K562 (cell line): Measurements from ENCODE around the gene CRIM1. TPM values are rescaled to one million over a fixed set of nuclear protein-coding genes. Genes with fewer than 3 reads are reported as not detected.

Experiments
- ATAC-seq: fragments of 200-7000 bp; cut with Tn5 transposase; 3 replicates; pipeline ENCODE4 v1.9.1; 2020; ENCODE audit warnings: moderate library complexity
- BruUV-seq: library from RNA; stranded (reverse); fragments of 400-500 nt; replicated peaks from 2 replicates; lab custom pipeline; 2021; lab: Mats Ljungman, UMichigan
- CTCF ChIA-PET: fragments of 300-600 bp; formaldehyde crosslinking; extraction: SDS; loops from one replicate; lab custom pipeline; 2021; ENCODE audit warnings: low intra/inter-chr PET ratio; lab: Yijun Ruan, JAX
- POLR2A ChIA-PET: fragments of 300-600, 350-650 bp; sonication (Branson Sonifier 250); formaldehyde crosslinking; extraction: SDS; loops from one replicate; lab custom pipeline; 2021; ENCODE audit warnings: antibody characterized with exemption, inconsistent platforms; lab: Yijun Ruan, JAX
- DNase-seq, 4 experiments: peaks; one replicate each; pipeline versions ENCODE4 v3.0.0 to v3.0.0-alpha.2; 2011 to 2018; ENCODE audit warnings: low spot score in 3 of 4, mixed read lengths in 3 of 4; ENCODE audit errors: extremely low read depth in 1 of 4
- FAIRE-seq: peaks from 2 replicates; lab custom pipeline; 2011; peaks lifted over from hg19 to GRCh38; lab: Jason Lieb, UNC
- H2AFZ ChIP-seq: 2 replicates; pipeline ENCODE4 v1.6.0; 2011; ENCODE audit warnings: low read depth, low read length, control low read depth, inconsistent platforms
- H3K27ac ChIP-seq: fragments of 200-600 bp; 3 replicates; pipeline ENCODE4 v1.8.0; 2011; ENCODE audit warnings: low read depth, mild to moderate bottlenecking, control low read depth, inconsistent platforms, low read length, moderate library complexity, mixed read lengths; ENCODE audit errors: extremely low read depth
- H3K27me3 ChIP-seq, 2 experiments: fragments of 300-600 bp in 1 of 2; 2 replicates in 1 of 2; 3 replicates in 1 of 2; pipeline versions ENCODE4 v1.6.0 to v1.8.0; 2011; ENCODE audit warnings: inconsistent platforms in 2 of 2, low read length in 2 of 2, mild to moderate bottlenecking in 1 of 2, mixed read lengths in 1 of 2, moderate library complexity in 1 of 2; ENCODE audit not compliant: control insufficient read depth in 2 of 2, insufficient read depth in 2 of 2
- H3K36me3 ChIP-seq: fragments of 300-600 bp; 3 replicates; pipeline ENCODE4 v1.8.0; 2011; ENCODE audit warnings: mild to moderate bottlenecking, low read length, inconsistent platforms; ENCODE audit not compliant: control insufficient read depth, insufficient read depth
- H3K4me1 ChIP-seq, 2 experiments: fragments of 200-600 bp in 1 of 2; replicated peaks in 1 of 2; 2 replicates in 1 of 2; 3 replicates in 1 of 2; pipeline versions ENCODE4 v1.5.1 to v1.8.0; 2011; ENCODE audit warnings: inconsistent platforms in 2 of 2, low read length in 2 of 2, mild to moderate bottlenecking in 1 of 2, mixed read lengths in 1 of 2, moderate library complexity in 1 of 2; ENCODE audit not compliant: control insufficient read depth in 2 of 2, insufficient read depth in 2 of 2
- H3K4me2 ChIP-seq: 2 replicates; pipeline ENCODE4 v1.6.1; 2011; ENCODE audit warnings: low read length, control low read depth, inconsistent platforms, mixed read lengths; ENCODE audit not compliant: insufficient read depth
- H3K4me3 ChIP-seq: fragments of 200-600 bp; sonication (generic), shearing (Covaris generic); 2 replicates; pipeline ENCODE4 v1.5.1; 2016; ENCODE audit warnings: control low read depth, inconsistent platforms
- H3K79me2 ChIP-seq: fragments of 200-600 bp; 3 replicates; pipeline ENCODE4 v1.8.0; 2011; ENCODE audit warnings: low read length, inconsistent platforms; ENCODE audit not compliant: control insufficient read depth, insufficient read depth
- H3K9ac ChIP-seq, 2 experiments: 2 replicates each; pipeline versions ENCODE4 v1.6.0 to v1.6.1; 2011; ENCODE audit warnings: low read depth in 2 of 2, low read length in 2 of 2, control low read depth in 1 of 2, inconsistent platforms in 1 of 2, mild to moderate bottlenecking in 1 of 2, mixed read lengths in 1 of 2; ENCODE audit not compliant: insufficient read depth in 1 of 2
- H3K9me1 ChIP-seq: one replicate; pipeline ENCODE4 v1.6.0; 2011; ENCODE audit warnings: inconsistent platforms, mild to moderate bottlenecking, low read length, moderate library complexity; ENCODE audit not compliant: control insufficient read depth, insufficient read depth
- H3K9me3 ChIP-seq: replicated peaks from 2 replicates; pipeline ENCODE4 v1.5.1; 2011; ENCODE audit warnings: low read depth, low read length, inconsistent platforms; ENCODE audit not compliant: control insufficient read depth, insufficient read depth
- H4K20me1 ChIP-seq: replicated peaks from 2 replicates; pipeline ENCODE4 v1.6.1; 2011; ENCODE audit warnings: low read length, inconsistent platforms, mixed read lengths; ENCODE audit not compliant: control insufficient read depth, insufficient read depth
- ARNT ChIP-seq, 2 experiments: fragments of 450-650 bp; IDR thresholded peaks; 2 replicates each; pipeline ENCODE4 v1.6.1; 2016; ENCODE audit warnings: mild to moderate bottlenecking in 1 of 2
- DDX20 ChIP-seq: fragments of 450-650 bp; IDR thresholded peaks from 2 replicates; pipeline ENCODE4 v1.6.1; 2016; ENCODE audit warnings: missing genetic modification characterization, low read depth, mild to moderate bottlenecking, missing compliant biosample characterization, moderate library complexity
- E2F1 ChIP-seq: sonication (generic); formaldehyde crosslinking; IDR thresholded peaks from 2 replicates; pipeline ENCODE4 v1.8.1; 2023; ENCODE audit warnings: mild to moderate bottlenecking, missing genetic modification reagents, moderate library complexity
- ELF4 ChIP-seq: fragments of 450-650 bp; formaldehyde crosslinking; IDR thresholded peaks from 2 replicates; pipeline ENCODE4 v1.4.0; 2022; ENCODE audit warnings: missing genetic modification characterization
- MECOM ChIP-seq: fragments of 250-450 bp; sonication (Bioruptor Pico); IDR thresholded peaks from 2 replicates; pipeline ENCODE4 v1.8.0; 2022; ENCODE audit warnings: inconsistent platforms
- NCOA1 ChIP-seq: fragments of 450-650 bp; IDR thresholded peaks from 2 replicates; pipeline ENCODE4 v1.6.1; 2016; ENCODE audit warnings: low read depth
- NFE2L1 ChIP-seq: fragments of 450-650 bp; IDR thresholded peaks from 2 replicates; pipeline ENCODE4 v1.6.1; 2016; ENCODE audit warnings: missing genetic modification characterization, low read depth, mild to moderate bottlenecking, missing compliant biosample characterization, moderate library complexity, borderline replicate concordance
- RBBP5 ChIP-seq: fragments of 200-600 bp; sonication (generic); IDR thresholded peaks from 2 replicates; pipeline ENCODE4 v1.6.1; 2012; ENCODE audit warnings: borderline replicate concordance, mild to moderate bottlenecking, low read length, control low read depth, inconsistent platforms; ENCODE audit not compliant: insufficient read depth, poor library complexity, severe bottlenecking
- SOX6 ChIP-seq: fragments of 450-650 bp; IDR thresholded peaks from 2 replicates; pipeline ENCODE4 v1.6.1; 2014; ENCODE audit warnings: mild to moderate bottlenecking
- TGIF2 ChIP-seq: sonication (generic); formaldehyde crosslinking; IDR thresholded peaks from 2 replicates; pipeline ENCODE4 v1.8.1; 2022; ENCODE audit warnings: mild to moderate bottlenecking, missing genetic modification reagents, moderate library complexity
- WHSC1 ChIP-seq: IDR thresholded peaks from one replicate; pipeline ENCODE4 v1.6.1; 2012; ENCODE audit warnings: low read length, control low read depth, inconsistent platforms
- ZBTB9 ChIP-seq: fragments of 450-650 bp; formaldehyde crosslinking; IDR thresholded peaks from 2 replicates; pipeline ENCODE4 v1.4.0; 2020; ENCODE audit warnings: mild to moderate bottlenecking, moderate library complexity
- ZNF583 ChIP-seq: fragments of 250-450 bp; sonication (Bioruptor Pico); IDR thresholded peaks from 2 replicates; pipeline ENCODE4 v1.4.0; 2020
- ZNF785 ChIP-seq: fragments of 250-450 bp; sonication (Bioruptor Pico); IDR thresholded peaks from 2 replicates; pipeline ENCODE4 v1.4.0; 2020; ENCODE audit warnings: mild to moderate bottlenecking
- WGBS: fragments of 100-300 bp; shearing (Covaris generic); methylation state at CpG from one replicate; pipeline ENCODE4 v1.1.6; 2016; ENCODE audit warnings: low coverage, mixed read lengths; ENCODE audit not compliant: insufficient coverage; ENCODE audit errors: missing lambda C conversion rate; 5-methylcytosine and 5-hydroxymethylcytosine counted together
- in situ Hi-C: fragments of 300-500 bp; cut with MboI; formaldehyde crosslinking; loops from 4 replicates; pipeline ENCODE4 v1.15.0; 2018; ENCODE audit warnings: inconsistent platforms, mixed read lengths
- intact Hi-C: fragments of 100-400 bp; cut with micrococcal nuclease; formaldehyde crosslinking; loops from 2 replicates; pipeline ENCODE4 v1.14.2; 2022
- polyA plus RNA-seq, 8 experiments: library from polyadenylated mRNA; depleted of rRNA in 4 of 8; stranded (reverse) in 5 of 8; unstranded in 3 of 8; fragments of >200 nt; fragmentation: Nextera tagmentation in 2 of 8; fragmentation: Illumina TruSeq in 1 of 8; extraction: Ambion mirVana in 2 of 8; extraction: Trizol in 1 of 8; gene quantifications; 2 replicates each; pipeline versions ENCODE4 v1.2.1 to v1.2.3, GENCODE V29; 2011 to 2014; ENCODE audit warnings: inconsistent platforms in 1 of 8, missing spikeins in 1 of 8
- total RNA-seq, 7 experiments: library from RNA; depleted of rRNA in 6 of 7; stranded (reverse); fragments of >200 nt in 6 of 7; fragmentation: Illumina TruSeq in 2 of 7; extraction: Trizol in 2 of 7; gene quantifications; 2 replicates each; pipeline versions ENCODE4 v1.2.1 to v1.2.3, GENCODE V29; 2011 to 2021; ENCODE audit warnings: low replicate concordance in 1 of 7
- TF ChIP-seq, protein P1 (sequence below): sonication (generic); formaldehyde crosslinking; IDR thresholded peaks from 2 replicates; pipeline ENCODE4 v1.4.0; 2020; ENCODE audit warnings: mild to moderate bottlenecking, missing genetic modification reagents

Gene CRIM1
- total and polyA plus RNA-seq, 9 of the 15 experiments (the other 6 are each of a cell fraction or from before 2014, with no cell fraction given) = 0.01 to 0.36 (median 0.06) TPM; not detected in 1

- Histone ChIP-seq H3K9me1 (no peaks in the 10 kb centered on the region), H3K9ac (no peak overlapping the region), H3K79me2 (no peaks in the 10 kb centered on the region), H4K20me1 (no peaks in the 10 kb centered on the region), H3K27me3 (no peaks in the 10 kb centered on the region), H2AFZ (no peak overlapping the region), H3K27ac (no peak overlapping the region), H3K4me1 (no peaks in the 10 kb centered on the region; a peak in 1 of 5 replicates), H3K4me2 (no peak overlapping the region), H3K4me3 (no peak overlapping the region), H3K9me3 (no peaks in the 10 kb centered on the region), H3K36me3 (peaks cover 15% of the 10 kb centered on the region)
- intact Hi-C loops (no loop called here), in situ Hi-C loops (no loop called here)
- BruUV-seq = no TSS peak
- ChIA-PET POLR2A (interaction anchor here (0.9 to 1.5 kb wide), 4 partner anchors 10 to 16 kb away, joined by 3 to 4 read pairs (median 4); no protein-coding TSS in a partner anchor), CTCF (no interaction called here)
- FAIRE-seq (no peak), ATAC-seq (no peak), DNase-seq (no peak)
- 77% methylated on average over 3 of the region's 3 CpGs for whole genome bisulfite sequencing
- TF ChIP-seq ZNF785 (no peak), ZNF583 (no peak), ARNT (IDR thresholded peaks at IDR 0.05) (no peak), WHSC1 (no peak), TGIF2 (CRISPR knock-in tag) (no peak), NFE2L1 (tag) (no peak), ZBTB9 (CRISPR knock-in tag) (no peak), MECOM (no peak), NCOA1 (no peak), E2F1 (CRISPR knock-in tag) (no peak), ELF4 (CRISPR knock-in tag) (no peak), DDX20 (no peak), RBBP5 (no peak), SOX6 (no peak)
- TF ChIP-seq, protein P1, sequence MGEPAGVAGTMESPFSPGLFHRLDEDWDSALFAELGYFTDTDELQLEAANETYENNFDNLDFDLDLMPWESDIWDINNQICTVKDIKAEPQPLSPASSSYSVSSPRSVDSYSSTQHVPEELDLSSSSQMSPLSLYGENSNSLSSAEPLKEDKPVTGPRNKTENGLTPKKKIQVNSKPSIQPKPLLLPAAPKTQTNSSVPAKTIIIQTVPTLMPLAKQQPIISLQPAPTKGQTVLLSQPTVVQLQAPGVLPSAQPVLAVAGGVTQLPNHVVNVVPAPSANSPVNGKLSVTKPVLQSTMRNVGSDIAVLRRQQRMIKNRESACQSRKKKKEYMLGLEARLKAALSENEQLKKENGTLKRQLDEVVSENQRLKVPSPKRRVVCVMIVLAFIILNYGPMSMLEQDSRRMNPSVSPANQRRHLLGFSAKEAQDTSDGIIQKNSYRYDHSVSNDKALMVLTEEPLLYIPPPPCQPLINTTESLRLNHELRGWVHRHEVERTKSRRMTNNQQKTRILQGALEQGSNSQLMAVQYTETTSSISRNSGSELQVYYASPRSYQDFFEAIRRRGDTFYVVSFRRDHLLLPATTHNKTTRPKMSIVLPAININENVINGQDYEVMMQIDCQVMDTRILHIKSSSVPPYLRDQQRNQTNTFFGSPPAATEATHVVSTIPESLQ (CRISPR knock-in tag) = no peak
Measured at GRCh38 chr2:36569267-36569856, 213.8 kb downstream of the CRIM1 start.
